Measurements from ENCODE around the gene TAF5L. TPM values are rescaled to one million over a fixed set of nuclear protein-coding genes. Genes with fewer than 3 reads are reported as not detected.

Gene TAF5L
- total RNA-seq, 1 experiment from 2014 or later: 18.7 TPM

Other genes with a start within 250 kb of the TAF5L start
- gene ACTA1, start 192.0 kb downstream of the TAF5L start, total RNA-seq (2014; rRNA removed; shearing (Covaris generic)): not detected in 2 replicates
- gene NUP133, start 117.8 kb downstream of the TAF5L start, total RNA-seq (2014; rRNA removed; shearing (Covaris generic)): 55.8 and 57.0 TPM in 2 replicates
- 9.4 and 12.0 TPM in 2 replicates for gene ABCB10, start 67.4 kb downstream of the TAF5L start, total RNA-seq (2014; rRNA removed; shearing (Covaris generic))
- 21.4 and 23.0 TPM in 2 replicates for gene URB2, start 125 bp upstream of the TAF5L start, total RNA-seq (2014; rRNA removed; shearing (Covaris generic))